ENCODE results near the gene ABCA13. TPM values are rescaled to one million over a fixed set of nuclear protein-coding genes. Genes with fewer than 3 reads are reported as not detected.
A peak's percentile ranks its signal among the peaks of the same experiment; 100 is the strongest.
"Not testable (repeated sequence)": the region's sequence is repeated elsewhere in the genome, so short reads cannot be mapped to it uniquely, and the experiment has no call there.

The ABCA13 gene
- total RNA-seq, 1 experiment from 2014 or later = 0.48 TPM

DNA sequence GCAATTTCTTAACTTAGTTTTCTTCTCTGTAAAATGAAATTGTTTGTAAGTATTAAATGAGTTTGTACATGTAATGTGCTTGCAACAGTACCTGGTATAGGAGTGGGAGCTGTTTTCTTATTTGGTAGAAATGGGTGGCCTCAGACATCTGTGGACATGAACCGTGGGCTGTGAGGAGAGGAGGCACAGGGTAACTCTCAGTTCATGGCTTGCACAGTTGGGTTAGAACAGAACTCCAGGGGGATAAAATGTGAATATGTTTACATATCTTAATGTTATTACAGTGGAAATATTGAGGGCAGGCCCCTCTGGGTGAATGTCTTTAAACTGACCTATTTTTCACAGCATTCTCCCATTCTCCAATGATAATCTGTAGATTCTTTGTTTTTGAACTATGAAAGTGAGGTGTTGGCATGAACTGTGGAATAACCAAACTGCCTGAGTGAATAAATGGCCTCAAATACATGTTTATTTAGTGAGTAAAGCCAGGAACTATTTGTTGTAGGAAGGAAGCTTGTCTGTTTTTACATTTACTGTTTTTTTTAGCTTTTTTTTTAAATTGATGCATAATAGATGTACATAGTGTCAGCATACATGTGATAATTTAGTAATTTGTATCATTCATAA is 2.6 kb downstream of the ABCA13 start:
- peak; percentile 32 for DNase-seq (ENCODE audit: low read depth)

DNA sequence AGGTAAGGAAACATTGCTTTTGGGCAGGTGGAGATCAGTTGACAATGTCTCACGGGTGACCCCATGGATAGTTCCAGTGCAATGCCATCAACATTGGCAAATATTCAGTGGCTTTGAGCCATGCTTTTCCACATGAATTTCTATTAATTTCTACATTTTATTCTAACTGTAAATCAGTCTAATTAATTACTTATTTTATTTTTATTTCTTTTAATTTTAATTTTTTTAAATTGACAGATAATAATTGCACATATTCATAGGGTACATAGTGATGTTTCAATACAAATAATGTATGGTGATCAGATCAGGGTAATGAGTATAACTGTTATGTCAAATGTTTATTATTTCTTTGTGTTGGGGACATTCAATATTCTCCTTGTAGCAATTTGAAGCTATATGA is 3.8 kb downstream of the ABCA13 start:
- DNase-seq (ENCODE audit: low read depth) = no peak

DNA sequence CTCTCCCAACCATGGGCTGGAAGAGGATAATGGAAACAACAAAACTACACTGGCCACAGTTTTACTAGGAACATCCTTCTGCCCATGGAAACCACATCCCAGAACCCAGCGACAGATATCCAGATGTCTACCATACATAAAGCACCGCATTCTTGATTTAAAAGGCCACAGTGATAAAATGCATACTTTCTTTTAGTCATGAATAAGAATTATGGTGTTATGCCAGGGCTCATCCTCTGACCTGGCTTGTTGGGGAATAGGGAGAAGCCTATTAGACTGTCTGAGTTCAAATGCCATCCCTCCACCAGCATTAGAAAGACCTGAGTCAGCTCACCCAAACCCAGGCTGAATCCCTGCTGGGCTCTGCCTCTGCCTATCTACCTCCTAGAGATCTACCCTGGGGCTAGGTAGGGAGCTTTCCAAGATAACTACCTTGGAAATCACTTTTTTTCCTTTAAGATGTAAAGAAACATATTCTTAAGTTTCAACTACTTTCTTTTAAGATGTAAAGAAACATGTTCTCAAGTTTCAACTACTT is 5.2 kb downstream of the ABCA13 start:
- peak; percentile 48 for DNase-seq (ENCODE audit: low read depth)

DNA sequence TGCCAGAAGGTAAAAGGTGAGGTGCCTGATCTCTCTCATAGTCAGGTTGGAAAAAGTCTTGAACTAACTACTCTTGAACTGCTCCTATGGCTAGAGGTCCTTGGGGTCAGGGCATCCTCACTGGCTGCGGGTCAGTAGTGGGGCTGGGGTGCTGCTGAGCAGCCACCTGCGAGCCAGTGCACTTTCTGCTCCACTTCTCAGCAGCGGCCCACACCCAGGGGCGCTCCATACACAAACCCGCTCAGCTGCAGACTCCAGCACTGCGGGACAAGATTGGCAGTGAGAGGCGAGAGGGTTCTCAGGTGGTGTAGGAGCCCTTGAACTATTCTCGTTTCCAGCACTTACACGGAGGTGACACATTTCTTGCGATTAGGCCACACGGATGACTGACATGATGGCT is 6.0 kb downstream of the ABCA13 start:
- no peak for DNase-seq (ENCODE audit: low read depth)

DNA sequence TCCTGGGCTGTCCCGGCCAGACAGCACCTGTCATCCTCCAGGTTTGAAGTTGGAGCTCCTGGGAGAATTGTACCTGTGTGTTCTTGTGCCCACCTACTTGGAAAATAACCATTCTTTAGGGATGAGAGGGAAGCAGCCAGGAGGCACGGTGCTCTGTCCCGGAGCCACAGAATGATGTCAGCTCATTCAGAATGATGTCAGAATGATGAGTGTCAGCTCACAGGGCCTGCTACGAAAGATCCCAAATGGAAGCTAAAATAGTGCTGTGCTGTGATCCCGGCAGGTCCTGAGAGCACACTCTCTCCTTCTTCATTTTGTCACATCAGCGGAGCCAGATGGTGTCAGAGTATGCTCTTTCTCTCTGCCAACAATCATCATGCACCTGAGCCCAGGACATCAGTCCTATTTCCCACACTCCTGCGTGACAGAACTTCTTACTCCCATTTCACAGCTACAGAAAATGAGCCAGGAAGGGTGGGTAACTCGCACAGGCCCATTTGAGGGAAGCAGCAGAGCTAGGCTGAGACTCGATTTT is 8.3 kb downstream of the ABCA13 start:
- DNase-seq (ENCODE audit: low read depth) = no peak

DNA sequence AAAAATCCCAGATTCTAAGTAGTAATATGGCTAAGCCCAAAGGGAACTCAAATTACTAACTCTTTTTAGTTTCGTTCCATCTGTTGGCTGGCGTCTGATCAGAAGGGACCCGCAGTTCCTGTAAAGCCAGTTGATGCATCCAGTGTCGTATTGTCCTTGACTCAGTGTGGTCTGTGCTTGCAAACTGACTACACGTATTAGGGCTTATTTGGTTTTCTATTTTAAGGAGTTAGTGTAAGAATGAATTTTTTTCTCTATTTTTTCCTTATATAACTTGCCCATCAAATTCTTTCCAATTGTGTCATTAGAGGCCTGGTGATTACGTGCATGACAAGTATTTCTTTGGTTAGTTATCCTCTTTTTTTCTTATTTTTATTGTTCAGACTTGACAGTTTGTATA is 9.7 kb downstream of the ABCA13 start:
- peak; percentile 66 for DNase-seq (ENCODE audit: low read depth)

DNA sequence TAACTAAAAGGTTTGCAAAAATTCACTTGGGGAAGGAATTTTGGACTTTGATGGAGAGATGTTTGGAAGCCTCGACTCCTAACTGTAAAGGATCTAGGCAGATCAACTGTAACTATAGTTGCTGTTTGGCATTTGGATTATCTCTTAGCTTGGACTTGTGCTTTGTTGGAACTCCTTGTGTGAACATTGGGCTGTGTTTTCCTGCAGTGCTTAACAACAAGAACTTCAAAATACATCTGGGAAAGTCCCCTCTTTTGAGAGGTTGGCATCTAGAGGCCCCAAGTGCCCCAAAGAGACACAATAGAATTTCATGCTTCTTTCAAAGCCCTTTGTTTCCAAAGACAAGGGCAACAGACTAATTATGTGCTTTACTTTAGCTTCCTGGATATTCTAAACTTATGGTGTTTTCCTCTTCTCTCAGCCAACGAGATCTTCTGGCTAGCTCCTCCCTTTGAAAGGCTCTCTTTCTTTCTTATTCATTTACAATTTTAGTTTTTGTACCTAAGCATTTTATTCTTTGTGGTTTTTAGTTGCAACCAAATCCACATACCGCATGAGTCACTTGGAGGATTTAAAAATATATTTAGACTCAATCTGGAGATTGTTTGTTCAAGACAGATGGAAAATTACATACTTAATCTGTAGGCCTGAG is 11.6 kb downstream of the ABCA13 start:
- peak; percentile 77 for DNase-seq (ENCODE audit: low read depth)

DNA sequence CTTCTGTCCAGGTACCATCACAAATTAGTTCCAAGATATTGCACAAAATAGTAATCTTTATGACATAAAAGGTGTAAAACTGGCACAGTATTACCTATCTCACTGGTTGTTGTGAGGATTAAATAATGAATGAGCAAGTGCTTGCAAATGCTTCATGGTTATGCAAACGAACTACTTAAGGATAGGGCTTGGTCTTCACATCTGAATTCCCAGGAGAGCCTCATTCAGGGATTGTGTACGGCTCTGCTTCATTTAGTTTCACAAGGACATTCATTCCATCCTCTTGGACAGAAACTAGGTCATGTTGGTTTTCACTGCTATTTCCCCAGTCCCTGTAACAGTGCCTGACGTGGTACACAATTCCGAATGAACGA is 12.1 kb downstream of the ABCA13 start:
- DNase-seq (ENCODE audit: low read depth) = peak; percentile 68

DNA sequence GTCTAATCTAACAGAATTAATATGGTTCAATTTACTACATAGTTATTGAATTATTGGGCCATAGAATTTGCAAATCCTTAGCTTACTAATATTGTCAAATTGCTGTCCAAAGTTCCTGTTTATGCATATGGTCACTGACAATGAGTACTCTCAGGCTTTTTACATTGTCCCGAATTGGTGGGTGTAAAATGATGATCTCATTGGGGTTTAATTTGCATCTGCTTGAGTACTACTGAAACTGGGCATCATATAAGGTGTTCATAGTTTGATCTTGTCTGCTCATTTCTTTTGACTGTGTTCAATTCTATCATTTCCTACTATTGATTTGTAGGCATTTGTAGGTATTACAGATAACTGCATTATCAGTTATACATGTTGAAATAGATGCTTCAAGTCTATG is 12.7 kb downstream of the ABCA13 start:
- no peak for DNase-seq (ENCODE audit: low read depth)

DNA sequence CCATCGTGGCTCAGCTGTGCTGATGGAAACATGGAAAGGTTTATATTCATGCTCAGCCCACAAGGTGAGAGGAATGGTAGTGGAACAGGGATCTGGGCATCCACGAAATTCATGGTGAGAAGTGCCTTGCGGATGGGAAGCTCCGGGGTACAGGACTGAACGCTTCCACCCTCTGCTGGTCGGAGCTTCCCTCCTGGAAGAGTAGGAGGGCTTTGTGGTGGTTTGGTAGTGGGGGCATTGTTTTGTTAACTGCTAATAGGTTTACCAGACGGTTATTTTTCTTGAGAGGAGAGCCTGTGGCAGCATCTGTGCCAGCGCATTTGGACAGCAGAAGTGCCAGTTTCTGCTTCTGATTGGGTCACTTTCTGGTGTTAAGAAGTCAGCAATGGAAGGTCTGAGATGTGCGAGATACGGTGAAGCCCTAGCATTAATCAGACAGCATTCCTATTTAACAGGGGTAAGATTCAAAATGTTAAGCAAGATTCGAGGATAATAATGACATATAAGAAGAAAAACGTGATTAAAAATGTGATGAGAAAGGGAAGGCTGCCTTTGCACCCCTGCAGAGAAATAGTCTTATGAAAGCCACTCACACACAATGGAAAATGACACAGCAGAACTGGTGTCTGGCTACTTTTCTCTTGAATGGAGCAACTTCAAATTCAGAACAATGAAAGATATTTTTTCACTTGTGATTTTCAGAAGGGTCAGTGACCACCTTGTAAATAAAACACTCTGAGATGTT is 17.7 kb downstream of the ABCA13 start:
- peak; percentile 57 for DNase-seq (ENCODE audit: low read depth)

DNA sequence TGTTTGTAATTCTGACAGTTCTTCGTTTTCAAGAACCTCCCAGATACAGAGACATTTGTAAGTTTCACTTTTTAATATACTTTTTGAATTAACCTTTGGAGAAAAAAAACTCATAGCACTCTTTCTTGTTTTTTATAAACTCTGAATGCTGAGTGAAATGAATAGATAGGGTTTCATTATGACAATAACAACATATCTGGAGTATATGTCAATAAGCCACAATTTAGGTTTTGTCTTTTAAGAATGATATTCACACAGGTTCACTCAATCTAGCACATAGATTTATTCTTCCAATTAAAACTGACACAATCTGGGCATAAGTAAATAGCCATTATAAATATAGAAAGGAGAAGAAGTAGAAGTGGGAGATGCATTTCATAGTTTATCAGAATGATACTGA is 21.7 kb downstream of the ABCA13 start:
- no peak for DNase-seq (ENCODE audit: low read depth)

DNA sequence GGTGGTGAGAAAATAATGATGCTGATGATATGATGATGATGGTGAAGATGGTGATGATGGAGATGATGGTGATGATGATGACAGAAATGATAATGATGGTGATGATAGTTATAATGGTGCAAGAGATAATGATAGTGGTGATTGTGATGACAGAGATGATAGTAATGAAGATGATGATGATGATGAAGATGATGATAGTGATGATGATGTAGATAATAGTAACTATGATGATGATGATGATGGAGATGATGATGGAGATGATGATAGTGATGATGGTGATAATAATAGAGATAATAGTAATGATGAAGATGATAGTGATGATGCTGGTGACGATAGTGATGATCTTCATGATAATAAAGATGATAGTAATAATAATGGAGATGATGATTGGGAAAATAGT is 22.2 kb downstream of the ABCA13 start:
- DNase-seq (ENCODE audit: low read depth) = no peak

DNA sequence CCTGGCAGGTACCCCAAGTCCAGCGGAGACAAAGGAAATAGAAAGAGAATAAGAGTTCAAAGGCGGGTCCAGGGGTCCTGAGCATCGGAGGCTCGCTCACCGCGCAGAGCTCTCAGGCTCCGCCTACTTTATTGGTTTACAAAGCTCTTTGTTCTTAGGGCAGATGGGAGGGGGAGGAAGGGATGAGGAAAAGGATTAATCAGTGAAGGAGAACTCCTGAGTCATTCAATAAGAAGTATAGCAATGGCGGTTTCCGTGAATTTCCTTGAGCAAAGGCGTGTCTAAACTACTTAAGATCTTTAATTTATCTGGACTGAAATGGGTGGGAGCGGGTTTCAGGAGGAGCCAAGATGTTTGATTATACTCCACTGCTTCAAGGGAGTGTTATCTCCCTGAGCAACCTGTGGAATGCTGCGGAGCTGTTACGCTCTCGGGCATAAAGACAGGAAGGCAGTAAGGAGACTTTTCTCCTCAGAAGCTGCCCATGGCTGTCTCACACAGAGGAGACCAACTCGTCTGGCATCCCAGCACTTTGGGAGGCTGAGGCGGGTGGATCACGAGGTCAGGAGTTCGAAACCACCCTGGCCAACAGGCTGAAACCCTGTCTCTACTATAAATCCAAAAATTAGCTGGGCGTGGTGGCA is 29.8 kb downstream of the ABCA13 start:
- DNase-seq (ENCODE audit: low read depth) = not testable (repeated sequence)

DNA sequence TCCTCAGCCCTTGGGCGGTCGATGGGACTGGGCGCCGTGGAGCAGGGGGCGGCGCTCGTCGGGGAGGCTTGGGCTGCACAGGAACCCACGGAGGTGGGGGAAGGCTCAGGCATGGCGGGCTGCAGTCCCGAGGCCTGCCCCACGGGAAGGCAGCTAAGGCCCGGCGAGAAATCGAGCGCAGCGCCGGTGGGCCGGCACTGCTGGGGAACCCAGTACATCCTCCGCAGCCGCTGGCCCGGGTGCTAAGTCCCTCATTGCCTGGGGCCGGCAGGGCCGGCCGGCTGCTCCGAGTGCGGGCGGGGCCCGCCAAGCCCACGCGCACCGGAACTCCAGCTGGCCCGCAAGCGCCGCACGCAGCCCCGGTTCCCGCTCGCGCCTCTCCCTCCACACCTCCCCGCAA is 31.7 kb downstream of the ABCA13 start:
- not testable (repeated sequence) for DNase-seq (ENCODE audit: low read depth)

DNA sequence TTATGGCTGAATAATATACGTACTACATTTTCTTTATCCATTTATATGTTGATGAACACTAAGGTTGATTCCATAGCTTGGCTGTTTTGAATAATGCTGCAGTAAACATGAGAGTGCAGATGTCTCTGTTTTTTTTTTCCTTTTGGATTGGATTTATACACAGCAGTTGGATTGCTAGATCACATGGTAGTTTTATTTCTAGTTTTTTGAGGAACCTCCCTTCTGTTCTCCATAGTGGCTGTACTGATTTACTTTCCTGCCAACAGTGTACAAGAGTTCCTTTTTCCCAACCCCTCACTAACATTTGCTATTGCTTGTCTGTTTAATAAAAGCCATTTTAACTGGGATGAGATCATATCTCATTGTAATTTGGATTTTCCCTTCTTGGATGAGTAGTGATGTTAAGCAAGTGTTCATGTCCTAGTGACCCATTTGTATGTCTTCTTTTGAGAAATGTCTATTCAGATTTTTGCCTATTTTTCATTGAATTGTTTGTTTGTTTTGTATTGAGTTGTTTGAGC is 36.0 kb downstream of the ABCA13 start:
- no peak for DNase-seq (ENCODE audit: low read depth)

DNA sequence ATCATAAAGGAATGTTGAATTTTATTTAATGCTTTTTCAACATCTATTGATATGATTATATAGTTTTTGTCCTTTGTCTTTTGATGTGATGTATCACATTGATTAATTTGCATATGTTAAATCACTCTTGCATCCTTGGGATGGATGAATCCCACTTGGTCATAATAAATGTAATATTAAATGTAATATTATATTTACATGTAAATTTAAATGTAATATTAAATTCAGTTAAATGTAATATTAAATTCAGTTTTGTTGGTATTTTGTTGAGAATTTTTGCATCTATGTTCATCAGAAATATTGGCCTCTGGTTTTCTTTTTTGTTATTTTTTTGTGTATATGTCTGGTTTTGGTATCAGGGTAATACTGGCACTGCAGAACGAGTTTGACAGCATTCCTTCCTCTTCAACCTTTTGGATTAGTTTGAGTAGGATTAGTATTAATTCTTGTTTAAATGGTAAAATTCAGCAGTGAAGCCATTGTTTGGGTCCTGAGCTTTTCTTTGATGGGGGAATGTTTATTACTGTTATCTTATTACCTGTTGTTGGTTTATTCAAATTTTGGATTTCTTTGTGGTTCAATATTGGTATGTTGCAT is 37.8 kb downstream of the ABCA13 start:
- DNase-seq (ENCODE audit: low read depth) = no peak

DNA sequence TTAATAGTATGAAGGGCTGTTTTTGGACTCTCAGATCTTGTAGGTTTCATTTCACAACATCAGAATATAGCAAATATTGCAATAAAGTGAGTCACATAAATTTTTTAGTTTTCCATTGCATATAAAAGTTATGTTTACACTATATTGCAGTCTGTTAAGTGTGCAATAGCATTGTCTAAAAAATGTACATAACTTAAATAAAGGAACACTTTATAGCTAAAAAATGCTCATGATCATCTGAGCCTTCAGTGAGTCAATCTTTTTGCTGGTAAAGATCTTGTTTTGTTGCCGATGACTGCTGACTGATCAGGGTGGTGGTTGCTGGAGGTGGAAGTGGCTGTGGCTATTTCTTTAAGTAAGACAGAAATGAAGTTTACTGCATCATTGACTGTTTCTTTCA is 42.0 kb downstream of the ABCA13 start:
- DNase-seq (ENCODE audit: low read depth) = no peak

DNA sequence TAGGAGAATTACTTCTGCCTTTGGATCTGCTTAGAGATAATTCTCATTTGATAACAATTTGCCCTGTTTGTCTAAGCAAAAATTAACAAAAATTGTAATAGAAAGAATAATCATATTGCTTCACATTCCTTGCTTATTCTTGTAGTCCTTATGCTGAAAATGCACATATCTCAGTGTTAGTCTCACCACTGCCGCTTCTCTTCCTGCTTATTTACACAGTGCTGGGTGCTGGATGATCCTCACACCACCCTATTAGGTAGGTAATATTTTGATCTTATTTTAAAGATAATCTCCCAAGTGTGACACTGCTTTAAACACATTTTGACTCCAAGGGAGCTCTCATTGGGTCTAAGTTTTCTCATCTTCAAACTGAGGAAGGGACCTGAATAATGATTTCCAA is 46.0 kb downstream of the ABCA13 start:
- DNase-seq (ENCODE audit: low read depth) = no peak

DNA sequence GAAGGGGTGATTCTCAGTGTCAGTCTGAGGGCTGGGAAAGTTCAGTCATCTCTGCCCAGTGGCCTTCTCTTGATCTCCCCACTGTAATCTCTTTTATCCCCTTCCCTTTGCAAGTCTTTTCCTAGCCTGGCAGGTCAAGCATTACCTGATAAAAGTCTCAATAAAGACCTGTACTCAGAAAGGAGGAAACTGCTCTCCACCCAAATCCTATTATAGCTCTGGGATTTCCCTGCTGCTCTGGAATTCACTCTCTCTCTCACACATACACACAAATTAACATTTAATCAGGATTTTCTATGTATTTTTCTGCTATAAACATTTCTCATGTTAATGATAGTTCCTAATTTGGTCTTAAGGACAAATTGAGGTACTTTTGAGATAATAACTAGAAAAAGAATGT is 46.5 kb downstream of the ABCA13 start:
- DNase-seq (ENCODE audit: low read depth) = no peak

DNA sequence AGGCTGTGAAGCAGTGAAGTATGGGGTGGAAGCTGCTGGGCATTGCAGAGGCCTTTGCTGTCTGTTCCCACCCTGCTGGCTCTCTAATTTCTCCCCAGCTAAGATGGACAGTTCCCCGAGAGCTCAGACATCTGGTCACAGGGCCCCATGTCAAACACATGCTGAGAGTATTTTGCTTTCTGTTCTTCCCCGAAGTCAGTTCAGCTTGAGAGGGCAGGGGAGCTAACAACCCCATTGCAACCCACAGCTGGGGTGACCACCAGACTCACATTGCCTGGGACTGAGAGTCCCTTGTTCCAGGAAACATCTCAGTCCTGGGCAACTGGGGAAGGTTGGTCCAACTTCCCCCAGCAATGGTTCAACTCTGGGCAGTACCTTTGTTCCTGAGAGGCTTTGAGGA is 52.8 kb downstream of the ABCA13 start:
- DNase-seq (ENCODE audit: low read depth) = no peak

DNA sequence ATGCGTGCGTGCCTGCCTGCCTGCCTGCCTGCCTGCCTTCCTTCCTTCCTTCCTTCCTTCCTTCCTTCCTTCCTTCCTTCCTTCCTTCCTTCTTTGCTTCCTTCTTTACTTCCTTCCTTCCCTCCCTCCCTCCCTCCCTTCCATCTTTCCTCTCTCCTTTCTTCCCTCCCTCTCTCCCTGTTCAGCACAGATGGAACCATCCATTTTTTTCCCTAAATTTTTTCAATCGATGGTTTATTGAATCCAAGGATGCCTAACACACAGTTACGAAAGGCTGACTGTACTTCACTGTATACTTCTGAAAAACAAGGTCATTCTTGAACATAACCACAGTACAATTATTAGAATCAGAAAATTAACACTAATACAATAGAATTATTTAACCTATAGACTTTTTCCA is 53.8 kb downstream of the ABCA13 start:
- no peak for DNase-seq (ENCODE audit: low read depth)

DNA sequence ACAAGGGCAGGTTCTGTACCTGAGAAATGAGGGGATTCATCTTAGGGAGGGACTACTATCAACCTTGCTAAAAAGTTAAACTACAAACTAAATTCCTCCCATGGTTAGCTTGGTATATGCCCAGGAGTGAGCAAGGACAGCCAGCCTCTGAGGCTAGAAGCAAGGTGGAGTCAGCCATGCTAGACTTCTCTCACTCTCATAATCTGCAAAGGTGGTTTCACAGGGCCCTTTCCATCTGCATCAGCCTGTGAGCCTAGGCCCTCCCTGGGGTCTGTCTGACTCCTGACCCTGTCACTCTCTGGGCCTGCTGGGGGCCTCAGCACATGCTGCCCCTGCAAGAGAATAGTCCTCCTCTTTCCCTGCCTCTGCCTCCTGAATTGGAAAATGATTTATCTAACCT is 66.1 kb downstream of the ABCA13 start:
- DNase-seq (ENCODE audit: low read depth) = no peak

Data from RPMI7951 (cell line).